VCaP (cell line): Measurements from ENCODE around the gene CACNA1D.

Experiments used
- H3K27ac ChIP-seq: fragments of 450-650 bp; 2 replicates; pipeline ENCODE4 v1.5.1; 2017
- TF ChIP-seq, protein P1 (sequence below): fragments of 450-650 bp; conservative IDR thresholded peaks from 2 replicates; pipeline ENCODE4 v1.5.1; 2017; ENCODE audit warnings: mild to moderate bottlenecking, moderate library complexity

The CACNA1D gene

DNA sequence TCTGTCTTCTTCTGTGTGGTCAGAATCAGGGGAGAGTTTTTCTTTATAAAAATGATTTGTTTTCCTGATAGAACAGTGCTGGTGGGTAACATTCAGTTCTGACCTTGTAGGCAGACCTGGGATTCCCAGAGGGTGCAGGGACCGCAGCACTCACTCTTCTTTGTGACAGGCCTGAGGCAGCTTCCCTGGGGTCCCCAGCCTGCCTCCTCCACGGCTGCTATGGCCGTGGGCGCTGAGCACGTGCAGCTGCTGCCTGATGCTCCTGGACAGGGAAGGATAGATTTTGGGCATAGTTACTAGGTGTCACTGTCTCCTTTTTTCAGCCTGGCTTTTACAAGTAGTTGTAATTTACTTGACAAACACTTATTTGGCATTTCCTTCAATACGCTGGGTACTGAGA is 39.1 kb downstream of the CACNA1D start:
- TF ChIP-seq, protein P1, sequence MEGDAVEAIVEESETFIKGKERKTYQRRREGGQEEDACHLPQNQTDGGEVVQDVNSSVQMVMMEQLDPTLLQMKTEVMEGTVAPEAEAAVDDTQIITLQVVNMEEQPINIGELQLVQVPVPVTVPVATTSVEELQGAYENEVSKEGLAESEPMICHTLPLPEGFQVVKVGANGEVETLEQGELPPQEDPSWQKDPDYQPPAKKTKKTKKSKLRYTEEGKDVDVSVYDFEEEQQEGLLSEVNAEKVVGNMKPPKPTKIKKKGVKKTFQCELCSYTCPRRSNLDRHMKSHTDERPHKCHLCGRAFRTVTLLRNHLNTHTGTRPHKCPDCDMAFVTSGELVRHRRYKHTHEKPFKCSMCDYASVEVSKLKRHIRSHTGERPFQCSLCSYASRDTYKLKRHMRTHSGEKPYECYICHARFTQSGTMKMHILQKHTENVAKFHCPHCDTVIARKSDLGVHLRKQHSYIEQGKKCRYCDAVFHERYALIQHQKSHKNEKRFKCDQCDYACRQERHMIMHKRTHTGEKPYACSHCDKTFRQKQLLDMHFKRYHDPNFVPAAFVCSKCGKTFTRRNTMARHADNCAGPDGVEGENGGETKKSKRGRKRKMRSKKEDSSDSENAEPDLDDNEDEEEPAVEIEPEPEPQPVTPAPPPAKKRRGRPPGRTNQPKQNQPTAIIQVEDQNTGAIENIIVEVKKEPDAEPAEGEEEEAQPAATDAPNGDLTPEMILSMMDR, result no peak
- no peak overlapping the region for H3K27ac ChIP-seq

DNA sequence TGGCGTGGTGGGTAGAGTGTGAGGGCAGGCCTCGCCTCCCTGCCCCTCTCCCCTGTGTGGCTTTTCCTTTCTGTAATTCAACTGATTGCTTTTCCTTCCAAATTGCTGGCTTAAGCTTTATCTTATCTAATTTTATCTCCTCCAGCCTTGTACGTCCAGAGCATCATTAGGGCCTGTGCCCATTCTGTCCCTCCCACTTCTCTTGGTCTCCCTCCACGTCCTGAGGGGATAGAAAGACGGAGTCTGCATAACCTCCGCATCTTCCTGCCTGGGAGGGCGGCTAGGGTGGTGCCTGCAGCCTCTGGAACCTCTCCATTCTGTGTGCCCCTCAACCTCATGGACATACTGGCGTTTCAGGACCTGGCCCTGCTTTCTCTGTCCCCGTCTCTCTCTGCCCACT is 39.8 kb downstream of the CACNA1D start:
- peak overlapping the region; percentile 63 for H3K27ac ChIP-seq
- TF ChIP-seq, protein P1, result no peak

DNA sequence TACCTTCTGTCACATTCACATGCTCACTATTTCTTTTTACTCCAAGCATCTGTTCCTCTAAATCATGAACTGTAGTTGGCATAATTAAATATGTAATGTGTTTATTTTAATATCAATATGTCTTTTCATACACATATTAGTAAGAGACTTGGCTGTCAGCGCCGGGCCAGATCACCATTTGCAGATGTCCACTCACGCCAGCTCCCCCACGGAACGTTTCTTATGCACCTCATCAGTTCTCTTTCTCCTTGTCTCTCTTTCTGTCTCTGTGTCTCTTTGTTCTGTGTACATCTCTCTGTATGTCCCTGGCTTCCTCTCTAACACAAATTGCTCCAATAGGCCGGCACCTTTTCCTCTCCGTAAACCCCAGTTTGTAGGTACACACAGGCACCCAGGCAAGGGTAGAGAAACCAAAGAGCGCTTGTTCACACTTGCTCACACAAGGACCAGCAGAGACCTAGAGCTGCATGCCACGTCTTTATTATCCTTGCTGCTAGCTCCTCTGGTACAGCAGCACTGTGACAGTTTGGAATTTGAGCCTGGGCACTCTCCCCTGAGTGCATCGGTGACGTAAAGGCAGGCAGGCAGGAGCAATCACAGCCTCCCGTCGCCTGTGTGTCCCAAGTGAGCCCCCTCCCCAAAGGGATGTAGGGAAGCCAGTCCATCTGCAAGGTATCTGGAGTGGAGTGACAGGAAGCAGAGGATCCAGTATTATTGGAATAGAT is 40.4 kb downstream of the CACNA1D start:
- TF ChIP-seq, protein P1, result no peak
- H3K27ac ChIP-seq, result peak overlapping the region; percentile 63

DNA sequence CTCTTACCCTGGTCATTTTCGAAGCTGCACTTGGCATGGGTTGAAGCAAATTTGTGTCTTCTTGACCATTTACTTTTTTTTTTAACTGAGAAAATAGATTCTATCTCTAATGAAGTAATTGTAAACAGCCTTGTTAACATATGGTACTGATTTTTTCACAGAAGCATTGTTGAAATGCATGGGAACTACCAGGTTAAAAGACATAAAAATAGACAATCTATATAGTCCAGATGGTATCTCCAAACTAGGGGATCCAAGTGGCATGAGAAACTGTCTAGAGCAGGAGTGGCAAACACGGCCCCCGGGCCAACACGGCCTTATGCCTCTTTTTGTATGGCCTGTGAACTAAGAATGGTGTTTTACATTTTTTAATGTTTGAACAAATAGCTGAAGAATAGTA is 41.9 kb downstream of the CACNA1D start:
- no peak overlapping the region for H3K27ac ChIP-seq
- TF ChIP-seq, protein P1, result no peak

DNA sequence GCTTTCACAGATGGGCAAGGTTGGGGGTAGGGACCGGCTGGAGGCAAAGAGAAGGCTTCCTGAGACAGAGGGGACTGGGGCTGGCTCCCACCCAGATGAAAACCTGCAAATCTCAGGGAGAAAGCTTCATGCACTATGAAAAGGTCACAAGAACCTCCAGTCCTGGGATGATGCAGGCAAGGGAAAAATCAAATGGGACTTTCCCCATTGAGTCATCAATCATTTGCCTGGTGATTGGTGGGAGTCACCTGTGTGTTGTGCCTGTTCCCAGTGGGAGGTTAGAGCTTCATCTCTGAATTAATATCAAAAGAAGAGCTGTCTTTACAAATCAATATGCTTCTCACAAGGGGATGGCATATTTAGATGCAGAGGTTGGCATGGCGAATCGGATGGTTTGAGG is 49.9 kb downstream of the CACNA1D start:
- TF ChIP-seq, protein P1, result no peak

DNA sequence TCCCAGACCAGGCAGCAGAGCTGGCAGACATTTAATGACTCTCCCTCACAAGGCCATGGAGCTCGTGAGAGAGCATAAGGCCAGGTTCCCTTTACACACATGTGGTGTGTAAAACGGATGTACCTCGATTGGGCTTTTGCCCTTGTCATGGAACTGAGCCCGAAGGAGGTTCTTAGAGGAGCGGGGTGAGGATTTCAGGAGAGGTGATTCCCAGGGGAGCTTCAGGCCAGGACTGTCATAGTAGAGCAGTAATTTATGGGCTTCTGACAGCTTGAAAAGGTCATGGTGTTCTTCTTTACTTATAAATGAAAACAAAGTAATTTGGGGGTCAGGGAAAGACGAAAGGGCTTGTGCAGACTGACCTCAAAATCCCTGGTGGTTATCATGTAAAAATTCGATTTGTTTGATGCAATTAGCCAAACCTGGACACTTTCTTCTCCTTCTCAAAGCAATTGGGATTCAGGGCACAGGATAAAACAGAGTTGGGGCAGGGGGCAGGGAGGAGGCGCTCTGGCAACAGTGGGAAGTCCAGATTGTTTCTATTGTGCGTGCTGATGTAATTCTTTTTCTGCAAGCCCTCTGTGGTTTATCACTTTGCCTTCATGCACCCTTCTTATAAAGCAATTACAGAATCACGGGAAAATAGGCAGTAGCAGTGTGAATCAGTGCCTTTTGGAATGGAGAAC is 51.0 kb downstream of the CACNA1D start:
- TF ChIP-seq, protein P1, result no peak

More for the DNA sequence above, 49.9 kb downstream of the CACNA1D start:
- no peak overlapping the region for H3K27ac ChIP-seq

DNA sequence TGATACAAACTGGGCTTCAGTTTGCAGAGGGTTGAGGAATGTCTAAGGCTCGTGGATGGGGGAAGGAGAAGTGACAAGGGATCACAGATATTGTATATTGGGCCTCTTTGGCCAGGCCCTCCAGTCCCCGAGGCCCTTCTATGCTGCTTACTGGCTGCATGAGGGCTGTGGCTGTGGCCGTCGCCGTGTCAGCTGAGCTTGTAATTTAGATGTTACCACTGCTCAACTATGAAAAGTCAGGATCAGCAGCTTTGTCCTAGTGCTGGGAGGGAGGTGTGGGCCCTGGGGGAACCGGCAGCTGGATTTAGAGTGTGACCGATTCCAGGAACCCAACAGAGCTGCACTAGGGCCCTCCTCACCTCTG is 51.6 kb downstream of the CACNA1D start:
- H3K27ac ChIP-seq, result no peak overlapping the region
- TF ChIP-seq, protein P1, result no peak

More for the DNA sequence above, 51.0 kb downstream of the CACNA1D start:
- H3K27ac ChIP-seq, result no peak overlapping the region
